GM12891 (cell line): ENCODE measurements around the gene COL24A1.

Experiments
- POLR2A ChIP-seq: IDR thresholded peaks from 2 replicates; pipeline ENCODE4 v1.6.1; 2011; ENCODE audit warnings: low read depth, low read length, control low read depth
- POLR2AphosphoS5 ChIP-seq: IDR thresholded peaks from 2 replicates; pipeline ENCODE4 v1.6.1; 2011; ENCODE audit warnings: low read depth, low read length, control low read depth
- POU2F2 ChIP-seq: IDR thresholded peaks from 2 replicates; pipeline ENCODE4 v1.6.1; 2011; ENCODE audit warnings: low read depth, mild to moderate bottlenecking, control low read depth, low read length, moderate library complexity
- TAF1 ChIP-seq: IDR thresholded peaks from 2 replicates; pipeline ENCODE4 v1.6.1; 2011; ENCODE audit warnings: low read depth, low read length, control low read depth

GRCh38 chr1:85838238-85838637 lies 318.3 kb downstream of the COL24A1 start:
- TF ChIP-seq TAF1 (no peak), POLR2A (no peak), POLR2AphosphoS5 (no peak), POU2F2 (no peak)
